Measurements from ENCODE around the gene CSGALNACT2. TPM values are rescaled to one million over a fixed set of nuclear protein-coding genes. Genes with fewer than 3 reads are reported as not detected.

The CSGALNACT2 gene
- total and polyA plus RNA-seq, 9 of the 15 experiments (the other 6 are each of a cell fraction or from before 2014, with no cell fraction given): 1.4 to 7.3 (median 3.5) TPM

DNA sequence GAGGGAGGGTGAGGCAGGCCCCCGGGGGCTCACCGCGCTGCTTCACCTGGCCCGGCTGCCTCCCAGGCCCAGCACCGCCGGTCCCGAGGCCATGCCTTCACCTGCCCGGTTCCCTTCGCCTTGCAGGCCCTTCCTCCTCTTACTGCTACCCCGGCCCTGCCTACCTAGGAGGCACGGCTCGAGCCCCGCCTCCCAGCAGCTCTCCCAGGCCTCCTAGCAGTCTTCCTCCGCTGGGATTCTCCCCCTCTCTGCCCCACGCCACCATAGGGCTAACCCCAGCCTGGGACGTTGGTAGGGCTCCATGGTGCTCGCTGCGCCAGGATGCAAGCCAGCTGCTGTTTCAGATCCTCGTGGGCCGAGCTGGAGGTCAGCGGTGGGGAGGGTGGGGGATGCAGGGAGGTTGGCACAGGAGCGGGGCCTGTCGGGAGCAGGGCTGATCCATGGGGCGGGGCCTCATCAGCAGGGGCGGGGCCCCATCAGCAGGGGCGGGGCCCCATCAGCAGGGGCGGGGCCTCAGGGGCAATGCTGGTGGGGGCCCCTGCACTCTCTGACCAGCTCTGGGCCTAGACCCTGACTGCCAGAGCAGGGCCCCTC lies 65.3 kb downstream of the CSGALNACT2 start:
- TSS peak; percentile 72 for BruUV-seq (replicated peaks)
- no peaks in the 10 kb centered on the region for H3K9me3 ChIP-seq (replicated peaks; ENCODE audit: control insufficient read depth, insufficient read depth, low read depth, low read length)
- H3K79me2 ChIP-seq (ENCODE audit: control insufficient read depth, insufficient read depth, low read length): peaks cover 7% of the 10 kb centered on the region; the same call in 2 of the 3 replicates
- FAIRE-seq (peak; percentile 71), ATAC-seq (peak; percentile 82), DNase-seq (ENCODE audit: extremely low read depth in 1 of 4, low spot score in 3 of 4) (peak; percentile 86 to 94 (median 92))
- peak overlapping the region; percentile 99 for H2AFZ ChIP-seq (ENCODE audit: low read depth, low read length)
- H4K20me1 ChIP-seq (replicated peaks; ENCODE audit: control insufficient read depth, insufficient read depth, low read length): peaks cover 12% of the 10 kb centered on the region; the same call in 1 of the 2 replicates
- peaks cover 10 to 69% of the 10 kb centered on the region in 2 experiments; a peak in 3 of 5 replicates for H3K4me1 ChIP-seq (replicated peaks in 1 of 2; ENCODE audit: control insufficient read depth in 2 of 2, insufficient read depth in 2 of 2, low read length in 2 of 2)
- H3K4me3 ChIP-seq: peak overlapping the region; percentile 87
- no peaks in the 10 kb centered on the region for H3K27me3 ChIP-seq (ENCODE audit: control insufficient read depth in 2 of 2, insufficient read depth in 2 of 2, low read length in 2 of 2)
- peak overlapping the region; percentile 87 for H3K4me2 ChIP-seq (ENCODE audit: insufficient read depth, low read length)
- WGBS (ENCODE audit: insufficient coverage, low coverage, missing lambda C conversion rate): under 1% methylated on average over 19 of the region's 27 CpGs
- peak overlapping the region; percentile 69 to 94 for H3K9ac ChIP-seq (ENCODE audit: insufficient read depth in 1 of 2, low read depth in 2 of 2, low read length in 2 of 2)
- CTCF ChIA-PET (ENCODE audit: low intra/inter-chr PET ratio): no interaction called here
- peak overlapping the region; percentile 71 for H3K27ac ChIP-seq (ENCODE audit: extremely low read depth, low read depth, low read length)
- peaks cover 30% of the 10 kb centered on the region; the same call in 2 of the 3 replicates for H3K36me3 ChIP-seq (ENCODE audit: control insufficient read depth, insufficient read depth, low read length)
- no peaks in the 10 kb centered on the region for H3K9me1 ChIP-seq (ENCODE audit: control insufficient read depth, insufficient read depth, low read length)
- in situ Hi-C loops (cut with MboI) (no loop called here), intact Hi-C loops (cut with micrococcal nuclease) (loop anchor here (5.0 kb wide), 1 partner anchor 66 kb away; the partner anchor contains the start of gene CSGALNACT2)
- POLR2A ChIA-PET: interaction anchor here (0.5 to 2.8 kb wide), 8 partner anchors 10 to 255 kb away, joined by 3 to 12 read pairs (median 4); no protein-coding TSS in a partner anchor
- no peak for TF ChIP-seq NR4A1 (CRISPR knock-in tag; IDR thresholded peaks at IDR 0.05)
- TF ChIP-seq NR4A1 (tag; IDR thresholded peaks at IDR 0.05): 0 out of 2 replicates have a peak, but pooled peaks have one; percentile 9
- TF ChIP-seq ZBTB17 (CRISPR knock-in tag; IDR thresholded peaks at IDR 0.05): no peak
- TF ChIP-seq, protein P1, sequence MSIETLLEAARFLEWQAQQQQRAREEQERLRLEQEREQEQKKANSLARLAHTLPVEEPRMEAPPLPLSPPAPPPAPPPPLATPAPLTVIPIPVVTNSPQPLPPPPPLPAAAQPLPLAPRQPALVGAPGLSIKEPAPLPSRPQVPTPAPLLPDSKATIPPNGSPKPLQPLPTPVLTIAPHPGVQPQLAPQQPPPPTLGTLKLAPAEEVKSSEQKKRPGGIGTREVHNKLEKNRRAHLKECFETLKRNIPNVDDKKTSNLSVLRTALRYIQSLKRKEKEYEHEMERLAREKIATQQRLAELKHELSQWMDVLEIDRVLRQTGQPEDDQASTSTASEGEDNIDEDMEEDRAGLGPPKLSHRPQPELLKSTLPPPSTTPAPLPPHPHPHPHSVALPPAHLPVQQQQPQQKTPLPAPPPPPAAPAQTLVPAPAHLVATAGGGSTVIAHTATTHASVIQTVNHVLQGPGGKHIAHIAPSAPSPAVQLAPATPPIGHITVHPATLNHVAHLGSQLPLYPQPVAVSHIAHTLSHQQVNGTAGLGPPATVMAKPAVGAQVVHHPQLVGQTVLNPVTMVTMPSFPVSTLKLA (conservative IDR thresholded peaks at IDR 0.05): peak; percentile 46 to 86; a peak in 3 of 4 replicates
- TF ChIP-seq, protein P2, sequence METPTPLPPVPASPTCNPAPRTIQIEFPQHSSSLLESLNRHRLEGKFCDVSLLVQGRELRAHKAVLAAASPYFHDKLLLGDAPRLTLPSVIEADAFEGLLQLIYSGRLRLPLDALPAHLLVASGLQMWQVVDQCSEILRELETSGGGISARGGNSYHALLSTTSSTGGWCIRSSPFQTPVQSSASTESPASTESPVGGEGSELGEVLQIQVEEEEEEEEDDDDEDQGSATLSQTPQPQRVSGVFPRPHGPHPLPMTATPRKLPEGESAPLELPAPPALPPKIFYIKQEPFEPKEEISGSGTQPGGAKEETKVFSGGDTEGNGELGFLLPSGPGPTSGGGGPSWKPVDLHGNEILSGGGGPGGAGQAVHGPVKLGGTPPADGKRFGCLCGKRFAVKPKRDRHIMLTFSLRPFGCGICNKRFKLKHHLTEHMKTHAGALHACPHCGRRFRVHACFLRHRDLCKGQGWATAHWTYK (CRISPR knock-in tag; IDR thresholded peaks at IDR 0.05): peak; percentile 49; the same call in 1 of the 2 replicates
- no peak for TF ChIP-seq KDM1A (IDR thresholded peaks at IDR 0.05)
- TF ChIP-seq, protein P3, sequence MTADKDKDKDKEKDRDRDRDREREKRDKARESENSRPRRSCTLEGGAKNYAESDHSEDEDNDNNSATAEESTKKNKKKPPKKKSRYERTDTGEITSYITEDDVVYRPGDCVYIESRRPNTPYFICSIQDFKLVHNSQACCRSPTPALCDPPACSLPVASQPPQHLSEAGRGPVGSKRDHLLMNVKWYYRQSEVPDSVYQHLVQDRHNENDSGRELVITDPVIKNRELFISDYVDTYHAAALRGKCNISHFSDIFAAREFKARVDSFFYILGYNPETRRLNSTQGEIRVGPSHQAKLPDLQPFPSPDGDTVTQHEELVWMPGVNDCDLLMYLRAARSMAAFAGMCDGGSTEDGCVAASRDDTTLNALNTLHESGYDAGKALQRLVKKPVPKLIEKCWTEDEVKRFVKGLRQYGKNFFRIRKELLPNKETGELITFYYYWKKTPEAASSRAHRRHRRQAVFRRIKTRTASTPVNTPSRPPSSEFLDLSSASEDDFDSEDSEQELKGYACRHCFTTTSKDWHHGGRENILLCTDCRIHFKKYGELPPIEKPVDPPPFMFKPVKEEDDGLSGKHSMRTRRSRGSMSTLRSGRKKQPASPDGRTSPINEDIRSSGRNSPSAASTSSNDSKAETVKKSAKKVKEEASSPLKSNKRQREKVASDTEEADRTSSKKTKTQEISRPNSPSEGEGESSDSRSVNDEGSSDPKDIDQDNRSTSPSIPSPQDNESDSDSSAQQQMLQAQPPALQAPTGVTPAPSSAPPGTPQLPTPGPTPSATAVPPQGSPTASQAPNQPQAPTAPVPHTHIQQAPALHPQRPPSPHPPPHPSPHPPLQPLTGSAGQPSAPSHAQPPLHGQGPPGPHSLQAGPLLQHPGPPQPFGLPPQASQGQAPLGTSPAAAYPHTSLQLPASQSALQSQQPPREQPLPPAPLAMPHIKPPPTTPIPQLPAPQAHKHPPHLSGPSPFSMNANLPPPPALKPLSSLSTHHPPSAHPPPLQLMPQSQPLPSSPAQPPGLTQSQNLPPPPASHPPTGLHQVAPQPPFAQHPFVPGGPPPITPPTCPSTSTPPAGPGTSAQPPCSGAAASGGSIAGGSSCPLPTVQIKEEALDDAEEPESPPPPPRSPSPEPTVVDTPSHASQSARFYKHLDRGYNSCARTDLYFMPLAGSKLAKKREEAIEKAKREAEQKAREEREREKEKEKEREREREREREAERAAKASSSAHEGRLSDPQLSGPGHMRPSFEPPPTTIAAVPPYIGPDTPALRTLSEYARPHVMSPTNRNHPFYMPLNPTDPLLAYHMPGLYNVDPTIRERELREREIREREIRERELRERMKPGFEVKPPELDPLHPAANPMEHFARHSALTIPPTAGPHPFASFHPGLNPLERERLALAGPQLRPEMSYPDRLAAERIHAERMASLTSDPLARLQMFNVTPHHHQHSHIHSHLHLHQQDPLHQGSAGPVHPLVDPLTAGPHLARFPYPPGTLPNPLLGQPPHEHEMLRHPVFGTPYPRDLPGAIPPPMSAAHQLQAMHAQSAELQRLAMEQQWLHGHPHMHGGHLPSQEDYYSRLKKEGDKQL (CRISPR knock-in tag; IDR thresholded peaks at IDR 0.05; ENCODE audit: borderline replicate concordance): 0 out of 2 replicates have a peak, but pooled peaks have one; percentile 64
- peak; percentile 12 to 77; a peak in 3 of 4 replicates for TF ChIP-seq SIN3A (IDR thresholded peaks at IDR 0.05; ENCODE audit: borderline replicate concordance in 2 of 2, control insufficient read depth in 1 of 2, low read depth in 2 of 2, low read length in 2 of 2)
- TF ChIP-seq CBFB (CRISPR knock-in tag; IDR thresholded peaks at IDR 0.05): 0 out of 2 replicates have a peak, but pooled peaks have one; percentile 26
- peak; percentile 72 for TF ChIP-seq POLR2A (conservative IDR thresholded peaks at IDR 0.05)
- peak; percentile 63 for TF ChIP-seq SAP30 (IDR thresholded peaks at IDR 0.05; ENCODE audit: borderline replicate concordance, insufficient read depth, low read depth, low read length, poor library complexity, severe bottlenecking)
- TF ChIP-seq KAT7 (CRISPR knock-in tag; IDR thresholded peaks at IDR 0.05; ENCODE audit: borderline replicate concordance): 0 out of 2 replicates have a peak, but pooled peaks have one; percentile 36
